ENCODE results near the gene FNDC11. TPM values are rescaled to one million over a fixed set of nuclear protein-coding genes. Genes with fewer than 3 reads are reported as not detected.

FNDC11 gene
- total and polyA plus RNA-seq, 2 donors (not counting 3 experiments of a cell fraction or from before 2014, with no cell fraction given): 0.71 to 1.9 TPM

DNA sequence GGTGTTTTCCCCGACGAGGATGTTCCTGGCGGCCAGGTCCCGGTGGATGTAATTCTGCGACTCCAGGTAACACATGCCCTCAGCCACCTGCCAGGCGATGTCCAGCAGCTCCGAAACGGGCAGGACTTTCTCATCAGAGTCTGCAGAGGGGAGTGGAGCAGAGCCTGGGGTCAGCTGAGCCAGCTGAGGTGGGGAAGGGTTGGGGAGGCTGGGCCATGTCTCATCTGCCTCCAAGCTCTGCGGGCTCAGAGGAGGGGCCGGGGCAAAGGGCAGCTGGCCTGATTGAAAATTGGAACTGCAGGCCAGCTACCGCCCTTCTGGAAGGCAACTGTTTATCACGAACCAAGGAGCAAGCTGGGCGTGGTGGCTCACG is 23.2 kb upstream of the FNDC11 start:
- POLR2A ChIA-PET: no interaction called here
- dilution Hi-C loops (cut with MboI; ENCODE audit: extremely low pct_ligation_motif_present, low sequenced_read_pairs): no loop called here

More for the DNA sequence above, 23.2 kb upstream of the FNDC11 start:
- H3K4me3 ChIP-seq (replicated peaks in 1 of 3; ENCODE audit: insufficient read depth in 1 of 3, low read depth in 1 of 3, low read length in 3 of 3): no peak overlapping the region
- H3K9me1 ChIP-seq (replicated peaks; ENCODE audit: control insufficient read depth, extremely low read depth, insufficient read depth, low read length): no peaks in the 10 kb centered on the region
- no peak for FAIRE-seq
- no peaks in the 10 kb centered on the region for H4K20me1 ChIP-seq (replicated peaks; ENCODE audit: control insufficient read depth, extremely low read depth, insufficient read depth, low read length)
- no peak overlapping the region for H3K9ac ChIP-seq (replicated peaks; ENCODE audit: extremely low read depth, insufficient read depth, low read length)
- TF ChIP-seq, protein P1, sequence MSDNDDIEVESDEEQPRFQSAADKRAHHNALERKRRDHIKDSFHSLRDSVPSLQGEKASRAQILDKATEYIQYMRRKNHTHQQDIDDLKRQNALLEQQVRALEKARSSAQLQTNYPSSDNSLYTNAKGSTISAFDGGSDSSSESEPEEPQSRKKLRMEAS (IDR thresholded peaks at IDR 0.05; ENCODE audit: insufficient read depth, insufficient read length): no peak
- TF ChIP-seq POLR2A (IDR thresholded peaks at IDR 0.05; ENCODE audit: low read depth, low read length): no peak
- TF ChIP-seq, protein P2, sequence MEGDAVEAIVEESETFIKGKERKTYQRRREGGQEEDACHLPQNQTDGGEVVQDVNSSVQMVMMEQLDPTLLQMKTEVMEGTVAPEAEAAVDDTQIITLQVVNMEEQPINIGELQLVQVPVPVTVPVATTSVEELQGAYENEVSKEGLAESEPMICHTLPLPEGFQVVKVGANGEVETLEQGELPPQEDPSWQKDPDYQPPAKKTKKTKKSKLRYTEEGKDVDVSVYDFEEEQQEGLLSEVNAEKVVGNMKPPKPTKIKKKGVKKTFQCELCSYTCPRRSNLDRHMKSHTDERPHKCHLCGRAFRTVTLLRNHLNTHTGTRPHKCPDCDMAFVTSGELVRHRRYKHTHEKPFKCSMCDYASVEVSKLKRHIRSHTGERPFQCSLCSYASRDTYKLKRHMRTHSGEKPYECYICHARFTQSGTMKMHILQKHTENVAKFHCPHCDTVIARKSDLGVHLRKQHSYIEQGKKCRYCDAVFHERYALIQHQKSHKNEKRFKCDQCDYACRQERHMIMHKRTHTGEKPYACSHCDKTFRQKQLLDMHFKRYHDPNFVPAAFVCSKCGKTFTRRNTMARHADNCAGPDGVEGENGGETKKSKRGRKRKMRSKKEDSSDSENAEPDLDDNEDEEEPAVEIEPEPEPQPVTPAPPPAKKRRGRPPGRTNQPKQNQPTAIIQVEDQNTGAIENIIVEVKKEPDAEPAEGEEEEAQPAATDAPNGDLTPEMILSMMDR (IDR thresholded peaks at IDR 0.05; ENCODE audit: extremely low read depth in 1 of 2, insufficient read depth in 1 of 2, low read depth in 1 of 2, low read length in 2 of 2): no peak
- no peak for TF ChIP-seq FOS (IDR thresholded peaks at IDR 0.05; ENCODE audit: borderline replicate concordance, insufficient read depth, low read length)
- no peak for TF ChIP-seq MYC (IDR thresholded peaks at IDR 0.05; ENCODE audit: low read depth, low read length)
- no peak for TF ChIP-seq GATA2 (IDR thresholded peaks at IDR 0.05; ENCODE audit: insufficient read depth, insufficient read length, low read depth, low read length)
- no peak for TF ChIP-seq POLR2AphosphoS5 (IDR thresholded peaks at IDR 0.05; ENCODE audit: insufficient read depth, low read depth, low read length)
- no peak for TF ChIP-seq JUN (IDR thresholded peaks at IDR 0.05; ENCODE audit: borderline replicate concordance, insufficient read depth, insufficient read length, low read depth)
- no peak for TF ChIP-seq EZH2 (IDR thresholded peaks at IDR 0.05; ENCODE audit: borderline replicate concordance, low read depth, low read length, severe bottlenecking)
- no peaks in the 10 kb centered on the region for H3K79me2 ChIP-seq (ENCODE audit: control insufficient read depth, insufficient read depth, low read length)
- no peaks in the 10 kb centered on the region for H3K4me1 ChIP-seq (ENCODE audit: control insufficient read depth, extremely low read depth, insufficient read depth, low read length)
- BruUV-seq (replicated peaks): no TSS peak
- H3K27me3 ChIP-seq (ENCODE audit: control insufficient read depth in 2 of 2, insufficient read depth in 2 of 2, low read length in 2 of 2): no peaks in the 10 kb centered on the region
- H3K9me3 ChIP-seq (replicated peaks; ENCODE audit: control insufficient read depth, insufficient read depth, low read length): no peaks in the 10 kb centered on the region
- no peak overlapping the region for H3K27ac ChIP-seq (ENCODE audit: insufficient read depth, low read depth, low read length)
- no peaks in the 10 kb centered on the region for H3K36me3 ChIP-seq (ENCODE audit: control insufficient read depth in 2 of 2, extremely low read depth in 1 of 2, insufficient read depth in 2 of 2, low read length in 2 of 2)
- CTCF ChIA-PET: no interaction called here
- intact Hi-C loops (cut with micrococcal nuclease): no loop called here
- no peak overlapping the region for H2AFZ ChIP-seq (ENCODE audit: low read depth, low read length)
- no peak for DNase-seq (ENCODE audit: low read depth, low spot score)
- no peak overlapping the region for H3K4me2 ChIP-seq (ENCODE audit: insufficient read depth, low read length)

Data from endothelial cell of umbilical vein (primary cell).